OCI-LY1 (cell line): Measurements from ENCODE around the gene BOD1.

ENCODE experiments used
- H2AFZ ChIP-seq: fragments of 200-600 bp; sonication (generic), shearing (Covaris generic); 2 replicates; pipeline ENCODE4 v1.6.0; 2014; ENCODE audit warnings: antibody characterized with exemption, mild to moderate bottlenecking, low read length
- H3F3A ChIP-seq: fragments of 200-600 bp; sonication (generic), shearing (Covaris generic); 2 replicates; pipeline ENCODE4 v1.6.0; 2014; ENCODE audit warnings: mild to moderate bottlenecking, antibody characterized with exemption, low read length, moderate library complexity; ENCODE audit not compliant: insufficient read depth
- H3K27ac ChIP-seq: fragments of 200-600 bp; sonication (generic); 2 replicates; pipeline ENCODE4 v1.5.1; 2014; ENCODE audit warnings: low read length, mixed run types, mild to moderate bottlenecking, low read depth; ENCODE audit not compliant: poor library complexity, severe bottlenecking
- H3K27me3 ChIP-seq: fragments of 200-600 bp; sonication (generic); 2 replicates; pipeline ENCODE4 v1.6.0; 2014; ENCODE audit warnings: antibody characterized with exemption, mild to moderate bottlenecking, low read length, moderate library complexity; ENCODE audit not compliant: insufficient read depth
- H3K36me3 ChIP-seq: fragments of 200-600 bp; sonication (generic); 2 replicates; pipeline ENCODE4 v1.6.1; 2014; ENCODE audit warnings: mild to moderate bottlenecking, antibody characterized with exemption, low read length, moderate library complexity, mixed read lengths; ENCODE audit not compliant: insufficient read depth
- H3K4me1 ChIP-seq: fragments of 200-600 bp; sonication (generic); 2 replicates; pipeline ENCODE4 v1.5.1; 2014; ENCODE audit warnings: mild to moderate bottlenecking, low read length, moderate library complexity; ENCODE audit not compliant: insufficient read depth, severe bottlenecking
- H3K4me2 ChIP-seq: fragments of 200-600 bp; sonication (generic), shearing (Covaris generic); 2 replicates; pipeline ENCODE4 v1.6.1; 2014; ENCODE audit warnings: low read length
- H3K4me3 ChIP-seq: fragments of 200-600 bp; sonication (generic); 2 replicates; pipeline ENCODE4 v1.5.1; 2014; ENCODE audit warnings: low read length, low read depth, mild to moderate bottlenecking, mixed read lengths; ENCODE audit not compliant: poor library complexity, severe bottlenecking
- H3K79me2 ChIP-seq: fragments of 200-600 bp; shearing (Covaris generic); 2 replicates; pipeline ENCODE4 v1.6.1; 2016; ENCODE audit warnings: mixed run types, low read length, mixed read lengths; ENCODE audit not compliant: insufficient read depth
- H3K9ac ChIP-seq: fragments of 200-600 bp; sonication (generic), shearing (Covaris generic); 2 replicates; pipeline ENCODE4 v1.6.1; 2014; ENCODE audit warnings: mild to moderate bottlenecking, low read length, mixed read lengths
- H3K9me2 ChIP-seq: fragments of 200-600 bp; sonication (generic), shearing (Covaris generic); 2 replicates; pipeline ENCODE4 v1.6.1; 2014; ENCODE audit warnings: low read depth, mild to moderate bottlenecking, low read length, mixed read lengths
- H3K9me3 ChIP-seq: fragments of 200-600 bp; shearing (Covaris generic); 2 replicates; pipeline ENCODE4 v1.6.1; 2014; ENCODE audit warnings: low read length, mixed read lengths
- H4K20me1 ChIP-seq: fragments of 200-600 bp; sonication (generic), shearing (Covaris generic); 2 replicates; pipeline ENCODE4 v1.6.0; 2016; ENCODE audit warnings: mild to moderate bottlenecking, low read length; ENCODE audit not compliant: insufficient read depth
- EZH2 ChIP-seq: fragments of 200-600 bp; sonication (generic), shearing (Covaris generic); IDR thresholded peaks from 2 replicates; pipeline ENCODE4 v1.8.0; 2017; ENCODE audit warnings: borderline replicate concordance, mixed run types, mild to moderate bottlenecking, antibody characterized with exemption, low read length, moderate library complexity, mixed read lengths
- TF ChIP-seq, protein P1 (sequence below): fragments of 200-600 bp; sonication (generic), shearing (Covaris generic); IDR thresholded peaks from 2 replicates; pipeline ENCODE4 v1.5.1; 2017; ENCODE audit warnings: mild to moderate bottlenecking, antibody characterized with exemption, low read length, moderate library complexity, mixed read lengths

BOD1 gene

DNA sequence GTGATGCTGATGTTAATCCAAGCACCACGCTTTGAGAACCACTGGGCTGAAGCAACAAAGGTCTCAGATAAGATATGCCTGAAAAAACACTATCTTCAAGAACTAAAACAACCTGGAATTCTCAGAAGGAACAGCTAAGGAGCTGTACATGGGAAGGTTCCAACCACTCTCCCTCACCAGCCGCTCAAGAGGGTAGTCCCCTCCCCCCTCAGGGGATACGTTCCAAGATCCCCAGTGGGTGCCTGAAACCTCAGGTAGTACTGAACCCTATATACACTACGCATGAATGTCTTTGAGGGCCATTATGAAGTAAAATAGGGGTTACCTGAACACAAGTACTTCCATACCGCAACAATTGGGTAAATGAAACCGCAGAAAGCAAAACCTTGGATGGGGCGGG is 1.9 kb downstream of the BOD1 start:
- no peaks in the 10 kb centered on the region for H3F3A ChIP-seq
- peaks cover 39% of the 10 kb centered on the region for H3K79me2 ChIP-seq
- TF ChIP-seq, protein P1, sequence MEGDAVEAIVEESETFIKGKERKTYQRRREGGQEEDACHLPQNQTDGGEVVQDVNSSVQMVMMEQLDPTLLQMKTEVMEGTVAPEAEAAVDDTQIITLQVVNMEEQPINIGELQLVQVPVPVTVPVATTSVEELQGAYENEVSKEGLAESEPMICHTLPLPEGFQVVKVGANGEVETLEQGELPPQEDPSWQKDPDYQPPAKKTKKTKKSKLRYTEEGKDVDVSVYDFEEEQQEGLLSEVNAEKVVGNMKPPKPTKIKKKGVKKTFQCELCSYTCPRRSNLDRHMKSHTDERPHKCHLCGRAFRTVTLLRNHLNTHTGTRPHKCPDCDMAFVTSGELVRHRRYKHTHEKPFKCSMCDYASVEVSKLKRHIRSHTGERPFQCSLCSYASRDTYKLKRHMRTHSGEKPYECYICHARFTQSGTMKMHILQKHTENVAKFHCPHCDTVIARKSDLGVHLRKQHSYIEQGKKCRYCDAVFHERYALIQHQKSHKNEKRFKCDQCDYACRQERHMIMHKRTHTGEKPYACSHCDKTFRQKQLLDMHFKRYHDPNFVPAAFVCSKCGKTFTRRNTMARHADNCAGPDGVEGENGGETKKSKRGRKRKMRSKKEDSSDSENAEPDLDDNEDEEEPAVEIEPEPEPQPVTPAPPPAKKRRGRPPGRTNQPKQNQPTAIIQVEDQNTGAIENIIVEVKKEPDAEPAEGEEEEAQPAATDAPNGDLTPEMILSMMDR: no peak
- TF ChIP-seq EZH2: no peak
- peak overlapping the region; percentile 82 for H3K4me2 ChIP-seq
- peaks cover 51% of the 10 kb centered on the region for H3K36me3 ChIP-seq
- no peaks in the 10 kb centered on the region for H3K9me3 ChIP-seq
- H2AFZ ChIP-seq: no peak overlapping the region
- H3K9me2 ChIP-seq: no peaks in the 10 kb centered on the region
- no peaks in the 10 kb centered on the region for H4K20me1 ChIP-seq
- H3K4me1 ChIP-seq: peaks cover 36% of the 10 kb centered on the region
- H3K4me3 ChIP-seq: peak overlapping the region; percentile 95
- no peak overlapping the region for H3K27ac ChIP-seq
- no peaks in the 10 kb centered on the region for H3K27me3 ChIP-seq
- no peak overlapping the region for H3K9ac ChIP-seq

DNA sequence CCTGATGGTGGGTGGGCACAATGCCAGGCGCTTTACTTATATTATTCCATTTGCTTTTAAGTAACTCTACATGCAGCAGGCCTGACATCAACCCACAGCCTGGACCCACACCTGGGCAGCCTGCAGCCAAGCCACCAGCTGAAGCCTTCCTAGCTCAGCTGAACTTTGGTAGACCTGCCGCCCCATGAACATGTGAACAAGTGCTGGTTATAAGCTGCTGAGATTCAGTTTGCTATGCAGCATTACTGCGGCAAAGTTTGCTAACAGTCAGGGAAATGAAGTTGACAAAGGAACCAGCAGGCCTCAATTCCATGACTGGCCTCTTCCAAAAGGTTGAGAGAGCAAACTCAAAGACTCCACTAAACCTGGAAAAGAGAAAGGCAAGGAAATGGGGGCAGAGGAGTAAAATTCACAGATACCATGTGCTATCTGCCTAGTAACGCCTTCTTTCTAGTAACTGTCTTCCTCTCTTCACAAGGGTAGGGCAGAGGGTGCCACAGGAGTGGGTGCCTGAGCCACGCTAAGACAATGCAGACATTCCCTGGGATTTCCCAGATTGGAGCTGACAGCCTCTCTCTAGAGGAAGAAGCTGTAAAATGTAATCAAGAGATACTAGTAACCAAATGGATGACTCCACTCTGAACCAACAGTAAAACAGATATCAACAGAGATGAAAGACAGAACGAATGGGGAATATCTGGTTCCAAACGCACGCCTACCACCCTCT is 2.9 kb downstream of the BOD1 start:
- no peak overlapping the region for H3K9ac ChIP-seq
- H3K36me3 ChIP-seq: peaks cover 61% of the 10 kb centered on the region
- no peak overlapping the region for H3K4me3 ChIP-seq
- no peaks in the 10 kb centered on the region for H3K27me3 ChIP-seq
- H3K4me2 ChIP-seq: no peak overlapping the region
- H3K27ac ChIP-seq: no peak overlapping the region
- TF ChIP-seq, protein P1: no peak
- TF ChIP-seq EZH2: no peak
- H3F3A ChIP-seq: no peaks in the 10 kb centered on the region
- peaks cover 39% of the 10 kb centered on the region for H3K79me2 ChIP-seq
- peaks cover 30% of the 10 kb centered on the region for H3K4me1 ChIP-seq
- no peaks in the 10 kb centered on the region for H3K9me2 ChIP-seq
- no peaks in the 10 kb centered on the region for H3K9me3 ChIP-seq
- no peaks in the 10 kb centered on the region for H4K20me1 ChIP-seq
- no peak overlapping the region for H2AFZ ChIP-seq

DNA sequence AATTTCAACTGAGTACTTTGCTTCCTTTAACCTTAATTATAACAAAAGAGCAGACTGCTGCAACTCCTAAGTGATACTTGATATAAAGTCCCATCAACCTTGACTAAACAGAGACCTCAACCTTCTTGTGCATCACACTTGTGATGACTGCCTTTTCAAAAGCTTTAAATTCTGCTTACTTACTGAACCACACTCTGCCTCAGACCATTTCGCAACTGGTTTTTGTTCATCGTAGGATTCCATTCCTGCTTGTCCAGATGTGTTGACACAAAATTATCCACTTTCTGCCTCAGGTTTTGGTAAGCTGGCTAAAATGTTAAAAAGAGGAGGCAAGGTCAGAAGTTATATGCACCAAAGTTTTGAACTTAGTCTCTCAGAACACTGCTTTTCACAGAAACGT is 3.5 kb downstream of the BOD1 start:
- no peaks in the 10 kb centered on the region for H3F3A ChIP-seq
- TF ChIP-seq, protein P1: no peak
- H3K9ac ChIP-seq: no peak overlapping the region
- peaks cover 30% of the 10 kb centered on the region for H3K4me1 ChIP-seq
- H3K27me3 ChIP-seq: no peaks in the 10 kb centered on the region
- H3K9me3 ChIP-seq: no peaks in the 10 kb centered on the region
- H3K4me2 ChIP-seq: no peak overlapping the region
- peaks cover 68% of the 10 kb centered on the region for H3K36me3 ChIP-seq
- H2AFZ ChIP-seq: no peak overlapping the region
- no peak overlapping the region for H3K27ac ChIP-seq
- no peaks in the 10 kb centered on the region for H3K9me2 ChIP-seq
- peaks cover 39% of the 10 kb centered on the region for H3K79me2 ChIP-seq
- H4K20me1 ChIP-seq: no peaks in the 10 kb centered on the region
- no peak overlapping the region for H3K4me3 ChIP-seq
